ENCODE results near the gene CIBAR2.

DNA sequence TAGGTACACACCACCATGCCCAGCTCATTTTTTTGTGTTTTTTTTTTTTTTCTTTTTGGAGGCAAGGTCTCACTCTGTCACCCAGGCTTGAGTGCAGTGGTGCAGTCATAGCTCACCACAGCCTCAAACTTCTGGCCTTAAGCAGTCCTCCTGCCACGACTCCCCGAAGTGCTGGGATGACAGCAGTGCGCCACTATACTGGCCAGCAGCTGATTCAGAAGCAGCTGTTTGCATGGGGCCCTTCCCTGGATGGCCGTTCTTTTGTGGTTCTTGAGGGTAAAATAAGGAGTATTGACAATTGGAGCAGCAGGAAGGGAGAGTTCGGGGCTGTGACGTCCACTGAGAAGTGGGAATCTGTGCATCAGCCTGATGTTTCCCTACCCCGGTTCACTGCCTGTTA lies 43.1 kb downstream of the CIBAR2 start:
- TF ChIP-seq POLR2A (IDR thresholded peaks at IDR 0.05) (no peak), POLR2AphosphoS5 (IDR thresholded peaks at IDR 0.05) (no peak)
- TF ChIP-seq, protein P1, sequence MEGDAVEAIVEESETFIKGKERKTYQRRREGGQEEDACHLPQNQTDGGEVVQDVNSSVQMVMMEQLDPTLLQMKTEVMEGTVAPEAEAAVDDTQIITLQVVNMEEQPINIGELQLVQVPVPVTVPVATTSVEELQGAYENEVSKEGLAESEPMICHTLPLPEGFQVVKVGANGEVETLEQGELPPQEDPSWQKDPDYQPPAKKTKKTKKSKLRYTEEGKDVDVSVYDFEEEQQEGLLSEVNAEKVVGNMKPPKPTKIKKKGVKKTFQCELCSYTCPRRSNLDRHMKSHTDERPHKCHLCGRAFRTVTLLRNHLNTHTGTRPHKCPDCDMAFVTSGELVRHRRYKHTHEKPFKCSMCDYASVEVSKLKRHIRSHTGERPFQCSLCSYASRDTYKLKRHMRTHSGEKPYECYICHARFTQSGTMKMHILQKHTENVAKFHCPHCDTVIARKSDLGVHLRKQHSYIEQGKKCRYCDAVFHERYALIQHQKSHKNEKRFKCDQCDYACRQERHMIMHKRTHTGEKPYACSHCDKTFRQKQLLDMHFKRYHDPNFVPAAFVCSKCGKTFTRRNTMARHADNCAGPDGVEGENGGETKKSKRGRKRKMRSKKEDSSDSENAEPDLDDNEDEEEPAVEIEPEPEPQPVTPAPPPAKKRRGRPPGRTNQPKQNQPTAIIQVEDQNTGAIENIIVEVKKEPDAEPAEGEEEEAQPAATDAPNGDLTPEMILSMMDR (IDR thresholded peaks at IDR 0.05) = no peak
